ENCODE results near the gene DDX21.

DNA sequence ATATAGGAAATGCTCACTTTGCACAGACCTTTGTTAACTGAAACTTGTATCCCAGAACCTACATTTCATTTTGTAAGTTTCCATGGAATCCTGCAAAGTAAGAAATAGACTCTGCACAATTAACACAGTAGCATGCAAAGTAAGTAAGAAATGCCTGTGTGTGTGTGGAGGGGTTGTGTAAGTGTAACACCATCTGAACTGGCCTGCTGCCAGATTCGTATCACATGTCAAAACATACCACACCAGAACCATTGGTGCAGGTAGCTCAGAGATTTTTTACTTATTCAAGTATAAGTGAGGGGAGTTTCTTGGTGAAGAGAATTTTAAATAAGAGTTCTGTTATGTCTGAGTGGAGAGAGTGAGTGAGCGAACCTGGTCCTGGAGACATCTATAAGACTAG lies 17.9 kb upstream of the DDX21 start:
- no peak for TF ChIP-seq EZH2 (IDR thresholded peaks at IDR 0.05; ENCODE audit: insufficient read depth, poor library complexity, severe bottlenecking)
- no peak for TF ChIP-seq EZH2phosphoT487 (IDR thresholded peaks at IDR 0.05; ENCODE audit: insufficient read depth, low read depth)
